HG03575 (cell line): Measurements from ENCODE around the gene PAPPA2.
"Not testable (repeated sequence)": the region's sequence is repeated elsewhere in the genome, so short reads cannot be mapped to it uniquely, and the experiment has no call there.

Experiments
- ATAC-seq: cut with Tn5 transposase; IDR thresholded peaks from one replicate; pipeline ENCODE4 v1.9.1; 2021; ENCODE audit not compliant: unreplicated experiment, insufficient number of reproducible peaks, low FRiP score; ENCODE audit errors: extremely low read depth

The PAPPA2 gene

GRCh38 chr1:176462674-176463378 lies at the start of gene PAPPA2:
TSS of gene PAPPA2 (plus strand) at chr1:176463175. CDS start at chr1:176556323, 93,148 bp downstream.
- no peak for ATAC-seq

GRCh38 chr1:176416777-176417176 lies 46.2 kb upstream of the PAPPA2 start:
- no peak for ATAC-seq

GRCh38 chr1:176419608-176420007 lies 43.4 kb upstream of the PAPPA2 start:
- not testable (repeated sequence) for ATAC-seq

- no peak for ATAC-seq
Measured at GRCh38 chr1:176434234-176434633, 28.7 kb upstream of the PAPPA2 start.

GRCh38 chr1:176436251-176436650 lies 26.7 kb upstream of the PAPPA2 start:
- ATAC-seq = no peak

- no peak for ATAC-seq
Measured at GRCh38 chr1:176440176-176440575, 22.8 kb upstream of the PAPPA2 start.

- ATAC-seq = no peak
Measured at GRCh38 chr1:176444286-176444685, 18.7 kb upstream of the PAPPA2 start.

- no peak for ATAC-seq
Measured at GRCh38 chr1:176445402-176445801, 17.6 kb upstream of the PAPPA2 start.

GRCh38 chr1:176448340-176448739 lies 14.6 kb upstream of the PAPPA2 start:
- ATAC-seq = no peak

- ATAC-seq = no peak
Measured at GRCh38 chr1:176450526-176450925, 12.4 kb upstream of the PAPPA2 start.

- ATAC-seq = not testable (repeated sequence)
Measured at GRCh38 chr1:176451741-176452140, 11.2 kb upstream of the PAPPA2 start.

GRCh38 chr1:176456795-176457194 lies 6.2 kb upstream of the PAPPA2 start:
- ATAC-seq = no peak

GRCh38 chr1:176460544-176461336 lies 2.2 kb upstream of the PAPPA2 start:
- no peak for ATAC-seq

- no peak for ATAC-seq
Measured at GRCh38 chr1:176461576-176461975, 1.4 kb upstream of the PAPPA2 start.

GRCh38 chr1:176466514-176466913 lies 3.5 kb downstream of the PAPPA2 start:
- ATAC-seq = no peak

GRCh38 chr1:176469450-176470010 lies 6.6 kb downstream of the PAPPA2 start:
- ATAC-seq = no peak

GRCh38 chr1:176471338-176472121 lies 8.6 kb downstream of the PAPPA2 start:
- ATAC-seq = no peak

- no peak for ATAC-seq
Measured at GRCh38 chr1:176479971-176480370, 17.0 kb downstream of the PAPPA2 start.

GRCh38 chr1:176480750-176481149 lies 17.8 kb downstream of the PAPPA2 start:
- no peak for ATAC-seq
